HepG2 (cell line): ENCODE measurements around the gene NCOA6. TPM values are rescaled to one million over a fixed set of nuclear protein-coding genes. Genes with fewer than 3 reads are reported as not detected.

ENCODE experiments used
- ATAC-seq: fragments of 200-7000 bp; cut with Tn5 transposase; 3 replicates; pipeline ENCODE4 v1.9.1; 2020; ENCODE audit warnings: mild to moderate bottlenecking, moderate library complexity
- BruUV-seq: library from RNA; stranded (reverse); fragments of 400-500 nt; replicated peaks from 2 replicates; lab custom pipeline; 2021; lab: Mats Ljungman, UMichigan
- CTCF ChIA-PET: fragments of 300-600 bp; formaldehyde crosslinking; extraction: SDS; loops from one replicate; lab custom pipeline; 2021; ENCODE audit warnings: low total read pairs, inconsistent platforms, low intra/inter-chr PET ratio; lab: Yijun Ruan, JAX
- POLR2A ChIA-PET: fragments of 350-600 bp; sonication (Branson Sonifier 250); formaldehyde crosslinking; loops from one replicate; lab custom pipeline; 2020; ENCODE audit warnings: antibody characterized with exemption, inconsistent platforms; lab: Yijun Ruan, JAX
- DNase-seq: peaks from one replicate; pipeline ENCODE4 v3.0.0-alpha.2; 2015; ENCODE audit warnings: low spot score
- FAIRE-seq: peaks from 3 replicates; lab custom pipeline; 2011; peaks lifted over from hg19 to GRCh38; lab: Jason Lieb, UNC
- H2AFZ ChIP-seq: one replicate; pipeline ENCODE4 v1.6.1; 2011; ENCODE audit warnings: low read length, inconsistent platforms
- H3K27ac ChIP-seq: fragments of 300-600 bp; 3 replicates; pipeline ENCODE4 v1.8.0; 2011; ENCODE audit warnings: mixed run types, mild to moderate bottlenecking, mixed read lengths, low read length, inconsistent platforms; ENCODE audit not compliant: insufficient read depth; ENCODE audit errors: extremely low read length
- H3K27me3 ChIP-seq, 2 experiments: fragments of 200-600 bp in 1 of 2; 2 replicates in 1 of 2; 3 replicates in 1 of 2; pipeline versions ENCODE4 v1.6.0 to v1.8.0; 2011; ENCODE audit warnings: low read length in 2 of 2, mild to moderate bottlenecking in 2 of 2, moderate library complexity in 2 of 2, inconsistent platforms in 1 of 2; ENCODE audit not compliant: insufficient read depth in 2 of 2, control insufficient read depth in 1 of 2
- H3K36me3 ChIP-seq, 2 experiments: fragments of 200-600 bp in 1 of 2; replicated peaks in 1 of 2; 2 replicates in 1 of 2; 3 replicates in 1 of 2; pipeline versions ENCODE4 v1.5.1 to v1.8.0; 2011; ENCODE audit warnings: low read length in 2 of 2, inconsistent platforms in 1 of 2; ENCODE audit not compliant: insufficient read depth in 2 of 2, control insufficient read depth in 1 of 2
- H3K4me1 ChIP-seq: 2 replicates; pipeline ENCODE4 v1.5.1; 2012; ENCODE audit warnings: low read length, inconsistent platforms; ENCODE audit not compliant: insufficient read depth
- H3K4me2 ChIP-seq: 2 replicates; pipeline ENCODE4 v1.6.0; 2011; ENCODE audit warnings: low read depth, low read length, inconsistent platforms
- H3K4me3 ChIP-seq, 3 experiments: fragments of 200-600 bp in 1 of 3; sonication (generic), shearing (Covaris generic) in 1 of 3; replicated peaks in 1 of 3; 2 replicates each; pipeline ENCODE4 v1.5.1; 2011 to 2016; ENCODE audit warnings: low read length in 3 of 3, inconsistent platforms in 2 of 3, low read depth in 2 of 3, mild to moderate bottlenecking in 2 of 3, control low read depth in 1 of 3, mixed read lengths in 1 of 3; ENCODE audit not compliant: insufficient read depth in 1 of 3
- H3K79me2 ChIP-seq: one replicate; pipeline ENCODE4 v1.6.1; 2011; ENCODE audit warnings: low read length, inconsistent platforms; ENCODE audit not compliant: insufficient read depth
- H3K9ac ChIP-seq: 2 replicates; pipeline ENCODE4 v1.6.0; 2011; ENCODE audit warnings: mild to moderate bottlenecking, low read depth, low read length, inconsistent platforms; ENCODE audit not compliant: insufficient read depth
- H3K9me3 ChIP-seq: 2 replicates; pipeline ENCODE4 v1.5.1; 2012; ENCODE audit warnings: mild to moderate bottlenecking, low read length
- H4K20me1 ChIP-seq: 2 replicates; pipeline ENCODE4 v1.6.0; 2011; ENCODE audit warnings: inconsistent platforms, mild to moderate bottlenecking, low read length, moderate library complexity; ENCODE audit not compliant: insufficient read depth
- FOXJ3 ChIP-seq: sonication (generic); formaldehyde crosslinking; IDR thresholded peaks from 2 replicates; pipeline ENCODE4 v1.4.0; 2020; ENCODE audit warnings: missing genetic modification reagents, mild to moderate bottlenecking, borderline replicate concordance
- MLLT10 ChIP-seq: sonication (generic); formaldehyde crosslinking; IDR thresholded peaks from 2 replicates; pipeline ENCODE4 v1.4.0; 2020; ENCODE audit warnings: missing genetic modification reagents
- THYN1 ChIP-seq: sonication (generic); formaldehyde crosslinking; IDR thresholded peaks from 2 replicates; pipeline ENCODE4 v1.8.1; 2023; ENCODE audit warnings: low read depth, mild to moderate bottlenecking, moderate library complexity, missing genetic modification reagents, borderline replicate concordance
- TRIM22 ChIP-seq: fragments of 450-650 bp; IDR thresholded peaks from 2 replicates; pipeline ENCODE4 v1.6.1; 2017
- ZBTB1 ChIP-seq: sonication (generic); formaldehyde crosslinking; IDR thresholded peaks from 2 replicates; pipeline ENCODE4 v1.4.0; 2020; ENCODE audit warnings: missing genetic modification reagents, borderline replicate concordance
- ZNF441 ChIP-seq: sonication (generic); formaldehyde crosslinking; IDR thresholded peaks from 2 replicates; pipeline ENCODE4 v1.7.0; 2021; ENCODE audit warnings: missing genetic modification reagents, borderline replicate concordance
- ZNF784 ChIP-seq: sonication (generic); formaldehyde crosslinking; IDR thresholded peaks from 2 replicates; pipeline ENCODE4 v1.5.1; 2020; ENCODE audit warnings: missing genetic modification reagents, mild to moderate bottlenecking, borderline replicate concordance
- WGBS: methylation state at CpG from one replicate; pipeline ENCODE4 v1.1.6; 2017; ENCODE audit warnings: low lambda C conversion rate; 5-methylcytosine and 5-hydroxymethylcytosine counted together
- in situ Hi-C: cut with HindIII; loops from 2 replicates; pipeline ENCODE4 v1.10.0; 2017; ENCODE audit warnings: low pct_unique_long_range_greater_than_20kb; ENCODE audit not compliant: extremely low pct_ligation_motif_present
- intact Hi-C: fragments of 100-400 bp; cut with micrococcal nuclease; formaldehyde crosslinking; loops from one replicate; pipeline ENCODE4 v1.10.0; 2022; ENCODE audit not compliant: unreplicated experiment
- polyA plus RNA-seq, 8 experiments: library from polyadenylated mRNA; depleted of rRNA in 3 of 8; stranded (reverse) in 7 of 8; unstranded in 1 of 8; fragments of >200 nt; fragmentation: Illumina TruSeq in 4 of 8; extraction: Trizol in 4 of 8; gene quantifications; 2 replicates each; pipeline versions ENCODE4 v1.2.1 to v1.2.3, GENCODE V29; 2011 to 2016; ENCODE audit warnings: low read depth in 4 of 8, missing spikeins in 1 of 8, mixed read lengths in 1 of 8; ENCODE audit not compliant: insufficient read depth in 1 of 8
- total RNA-seq, 5 experiments: library from RNA; depleted of rRNA; stranded (reverse); fragments of >200 nt; fragmentation: Illumina TruSeq; extraction: Trizol; gene quantifications; 2 replicates each; pipeline ENCODE4 v1.2.3, GENCODE V29; 2016; ENCODE audit warnings: low read depth in 1 of 5

The NCOA6 gene
- total and polyA plus RNA-seq, 2 of the 13 experiments (the other 11 are each of a cell fraction or from before 2014, with no cell fraction given): 11.2 to 29.3 TPM

- Histone ChIP-seq H3K4me1 (no peaks in the 10 kb centered on the region), H3K9me3 (no peaks in the 10 kb centered on the region), H3K4me3 (no peak overlapping the region), H3K27me3 (no peaks in the 10 kb centered on the region), H3K4me2 (no peak overlapping the region), H4K20me1 (no peaks in the 10 kb centered on the region), H3K27ac (no peak overlapping the region), H3K79me2 (no peaks in the 10 kb centered on the region), H3K36me3 (peaks cover 7 to 15% of the 10 kb centered on the region in 2 experiments; a peak in 3 of 5 replicates), H2AFZ (no peak overlapping the region), H3K9ac (no peak overlapping the region)
- DNase-seq (no peak), ATAC-seq (no peak), FAIRE-seq (no peak)
- WGBS: over 99% methylated on average over 5 of the region's 5 CpGs
- ChIA-PET CTCF (no interaction called here), POLR2A (no interaction called here)
- intact Hi-C loops: no loop called here
- TF ChIP-seq THYN1 (CRISPR knock-in tag): no peak
- no peak for TF ChIP-seq ZNF784 (CRISPR knock-in tag)
- TF ChIP-seq FOXJ3 (CRISPR knock-in tag): no peak
- no peak for TF ChIP-seq ZBTB1 (CRISPR knock-in tag)
- no peak for TF ChIP-seq MLLT10
- no TSS peak for BruUV-seq
- in situ Hi-C loops: no loop called here
These were observed 38.8 kb upstream of the NCOA6 start for GRCh38 chr20:34864216-34864615.

- no peak overlapping the region for H3K27ac ChIP-seq
- ChIA-PET POLR2A (interaction anchor here (0.6 kb wide), 1 partner anchor 17 kb away, joined by 4 read pairs; no protein-coding TSS in a partner anchor), CTCF (no interaction called here)
- H3K9ac ChIP-seq: no peak overlapping the region
- H3K79me2 ChIP-seq: no peaks in the 10 kb centered on the region
- peaks cover 7 to 17% of the 10 kb centered on the region in 2 experiments; a peak in 3 of 5 replicates for H3K36me3 ChIP-seq
- no peaks in the 10 kb centered on the region for H3K27me3 ChIP-seq
- no TSS peak for BruUV-seq
- no peak for FAIRE-seq
- H4K20me1 ChIP-seq: no peaks in the 10 kb centered on the region
- WGBS: over 99% methylated on average over 32 of the region's 32 CpGs
- ATAC-seq: no peak; the same call in 1 of the 3 replicates
- H3K4me2 ChIP-seq: no peak overlapping the region
- intact Hi-C loops: no loop called here
- no peaks in the 10 kb centered on the region for H3K9me3 ChIP-seq
- H3K4me3 ChIP-seq: no peak overlapping the region
- H3K4me1 ChIP-seq: no peaks in the 10 kb centered on the region
- in situ Hi-C loops: no loop called here
- DNase-seq: no peak
- no peak overlapping the region for H2AFZ ChIP-seq
- TF ChIP-seq TRIM22 (no peak), ZNF441 (CRISPR knock-in tag) (no peak)
These were observed 38.0 kb upstream of the NCOA6 start for GRCh38 chr20:34863421-34863965.
